ENCODE measurements around the gene IGF1R. TPM values are rescaled to one million over a fixed set of nuclear protein-coding genes. Genes with fewer than 3 reads are reported as not detected.

The IGF1R gene
- total and polyA plus RNA-seq, 2 experiments from 2014 or later = 9.5 to 92.4 TPM

GRCh38 chr15:98745179-98745578 is 96.8 kb downstream of the IGF1R start:
- DNase-seq (ENCODE audit: low read depth in 1 of 2, low spot score in 1 of 2) = no peak
- no peaks in the 10 kb centered on the region for H3K9me3 ChIP-seq (ENCODE audit: low read depth)
- peak overlapping the region; percentile 15 for H3K27ac ChIP-seq
- H3K4me3 ChIP-seq = no peak overlapping the region
- H3K27me3 ChIP-seq = no peaks in the 10 kb centered on the region
- TF ChIP-seq CTCF (IDR thresholded peaks at IDR 0.05; ENCODE audit: low read depth, low read length) = no peak
- H3K36me3 ChIP-seq = no peaks in the 10 kb centered on the region
- H3K4me1 ChIP-seq (ENCODE audit: low read depth) = peaks cover 9% of the 10 kb centered on the region

- Histone ChIP-seq H3K27ac (peak overlapping the region; percentile 15), H3K9me3 (ENCODE audit: low read depth) (no peaks in the 10 kb centered on the region), H3K4me3 (no peak overlapping the region), H3K4me1 (ENCODE audit: low read depth) (peaks cover 9% of the 10 kb centered on the region), H3K36me3 (no peaks in the 10 kb centered on the region), H3K27me3 (no peaks in the 10 kb centered on the region)
- DNase-seq (ENCODE audit: low read depth in 1 of 2, low spot score in 1 of 2) = peak in 1 of 2 donors; percentile 35
- TF ChIP-seq CTCF (IDR thresholded peaks at IDR 0.05; ENCODE audit: low read depth, low read length) = no peak
Observed at GRCh38 chr15:98745650-98746374, 97.5 kb downstream of the IGF1R start.

GRCh38 chr15:98746375-98747155 is 98.2 kb downstream of the IGF1R start:
- Histone ChIP-seq H3K4me3 (no peak overlapping the region), H3K9me3 (ENCODE audit: low read depth) (no peaks in the 10 kb centered on the region), H3K4me1 (ENCODE audit: low read depth) (peaks cover 9% of the 10 kb centered on the region), H3K36me3 (no peaks in the 10 kb centered on the region), H3K27ac (no peak overlapping the region), H3K27me3 (no peaks in the 10 kb centered on the region)
- no peak for DNase-seq (ENCODE audit: low read depth in 1 of 2, low spot score in 1 of 2)
- no peak for TF ChIP-seq CTCF (IDR thresholded peaks at IDR 0.05; ENCODE audit: low read depth, low read length)

GRCh38 chr15:98751767-98752166 is 103.4 kb downstream of the IGF1R start:
- Histone ChIP-seq H3K27ac (no peak overlapping the region), H3K36me3 (no peaks in the 10 kb centered on the region), H3K4me1 (ENCODE audit: low read depth) (peaks cover 10% of the 10 kb centered on the region), H3K27me3 (no peaks in the 10 kb centered on the region), H3K9me3 (ENCODE audit: low read depth) (no peaks in the 10 kb centered on the region), H3K4me3 (no peak overlapping the region)
- no peak for DNase-seq (ENCODE audit: low read depth in 1 of 2, low spot score in 1 of 2)
- no peak for TF ChIP-seq CTCF (IDR thresholded peaks at IDR 0.05; ENCODE audit: low read depth, low read length)

GRCh38 chr15:98753726-98754656 is 105.7 kb downstream of the IGF1R start:
- peak overlapping the region; percentile 63 for H3K27ac ChIP-seq
- H3K4me1 ChIP-seq (ENCODE audit: low read depth) = peaks cover 10% of the 10 kb centered on the region
- H3K9me3 ChIP-seq (ENCODE audit: low read depth) = no peaks in the 10 kb centered on the region
- H3K4me3 ChIP-seq = no peak overlapping the region
- DNase-seq (ENCODE audit: low read depth in 1 of 2, low spot score in 1 of 2) = peak in 1 of 2 donors; percentile 45
- no peak for TF ChIP-seq CTCF (IDR thresholded peaks at IDR 0.05; ENCODE audit: low read depth, low read length)
- no peaks in the 10 kb centered on the region for H3K27me3 ChIP-seq
- H3K36me3 ChIP-seq = no peaks in the 10 kb centered on the region
